ENCODE data around the gene HDAC4.

GRCh38 chr2:239161711-239162140 is 239.1 kb downstream of the HDAC4 start:
- TF ChIP-seq EZH2 (IDR thresholded peaks at IDR 0.05; ENCODE audit: low read depth, unreplicated experiment) (no peak), CTCF (conservative IDR thresholded peaks at IDR 0.05; ENCODE audit: low read depth in 2 of 2) (no peak)

Data from GM23338 (cell line).